HFFc6 (cell line): ENCODE results near the gene SET. TPM values are rescaled to one million over a fixed set of nuclear protein-coding genes. Genes with fewer than 3 reads are reported as not detected.
A peak's percentile ranks its signal among the peaks of the same experiment; 100 is the strongest.

Source experiments
- DNase-seq: peaks from one replicate; pipeline ENCODE4 v3.0.0-alpha.2; 2018
- H3K27ac Mint-ChIP-seq: 2 replicates; pipeline ENCODE4 v1.8.0; 2020; ENCODE audit warnings: mild to moderate bottlenecking, mixed read lengths
- H3K27me3 Mint-ChIP-seq: 2 replicates; pipeline ENCODE4 v1.8.0; 2021; ENCODE audit warnings: mild to moderate bottlenecking, moderate library complexity, mixed read lengths; ENCODE audit not compliant: insufficient read depth
- H3K36me3 Mint-ChIP-seq: 2 replicates; pipeline ENCODE4 v1.8.0; 2021; ENCODE audit warnings: low read depth, mixed read lengths
- H3K4me1 Mint-ChIP-seq: 2 replicates; pipeline ENCODE4 v1.8.0; 2020; ENCODE audit warnings: low read depth, mixed read lengths
- H3K4me3 Mint-ChIP-seq: 2 replicates; pipeline ENCODE4 v1.8.0; 2020; ENCODE audit warnings: mild to moderate bottlenecking, moderate library complexity, mixed read lengths
- H3K9me3 Mint-ChIP-seq: 2 replicates; pipeline ENCODE4 v1.8.0; 2020; ENCODE audit warnings: mild to moderate bottlenecking, mixed read lengths
- CTCF ChIP-seq: fragments of 200-600 bp; sonication (generic); IDR thresholded peaks from 2 replicates; pipeline ENCODE4 v1.5.0; 2021; ENCODE audit warnings: antibody characterized with exemption, mild to moderate bottlenecking
- total RNA-seq, 6 experiments: library from RNA; stranded (reverse); fragmentation: NEBNext Ultra II Directional; extraction: Animal tissue kit (Norgen Biotek cat#: 25700); gene quantifications; 2 replicates in 1 of 6; 3 replicates in 5 of 6; pipeline ENCODE4 v1.2.3, GENCODE V29; 2021

The SET gene
- total RNA-seq, 6 experiments from 2014 or later = 297 to 358 (median 343) TPM

GRCh38 chr9:128651798-128652197 lies 37.2 kb upstream of the SET start:
- no peaks in the 10 kb centered on the region for H3K36me3 Mint-ChIP-seq
- no peak overlapping the region for H3K4me3 Mint-ChIP-seq
- H3K27ac Mint-ChIP-seq = no peak overlapping the region
- no peaks in the 10 kb centered on the region for H3K9me3 Mint-ChIP-seq
- no peak for TF ChIP-seq CTCF
- H3K4me1 Mint-ChIP-seq = peaks cover 10% of the 10 kb centered on the region
- no peaks in the 10 kb centered on the region for H3K27me3 Mint-ChIP-seq
- DNase-seq = no peak

- DNase-seq = no peak
- H3K4me1 Mint-ChIP-seq = peaks cover 16% of the 10 kb centered on the region
- no peaks in the 10 kb centered on the region for H3K9me3 Mint-ChIP-seq
- 0 out of 2 replicates have a peak, but pooled peaks cover 4% of the 10 kb centered on the region for H3K36me3 Mint-ChIP-seq
- H3K27me3 Mint-ChIP-seq = no peaks in the 10 kb centered on the region
- no peak overlapping the region for H3K4me3 Mint-ChIP-seq
- no peak for TF ChIP-seq CTCF
- H3K27ac Mint-ChIP-seq = no peak overlapping the region
These were observed 35.1 kb upstream of the SET start for GRCh38 chr9:128653908-128654307.

- Mint-ChIP-seq H3K36me3 (0 out of 2 replicates have a peak, but pooled peaks cover 4% of the 10 kb centered on the region), H3K27ac (no peak overlapping the region), H3K9me3 (no peaks in the 10 kb centered on the region), H3K27me3 (no peaks in the 10 kb centered on the region), H3K4me1 (peaks cover 16% of the 10 kb centered on the region), H3K4me3 (peak overlapping the region; percentile 37)
- TF ChIP-seq CTCF = no peak
- no peak for DNase-seq
These were observed 34.5 kb upstream of the SET start for GRCh38 chr9:128654481-128654880.

- Mint-ChIP-seq H3K36me3 (0 out of 2 replicates have a peak, but pooled peaks cover 4% of the 10 kb centered on the region), H3K4me1 (peaks cover 16% of the 10 kb centered on the region), H3K4me3 (peak within 1 kb of the TSS; percentile 93), H3K27me3 (no peaks in the 10 kb centered on the region), H3K27ac (peak within 1 kb of the TSS; percentile 100), H3K9me3 (no peaks in the 10 kb centered on the region)
- DNase-seq = peak; percentile 89
- peak; percentile 23; the same call in 1 of the 2 replicates for TF ChIP-seq CTCF
These were observed 32.3 kb upstream of the SET start, which contains the start of gene DYNC2I2 for GRCh38 chr9:128656416-128657343. Gene DYNC2I2, minus strand, starts transcription at chr9:128656847. Its CDS starts 121 bp downstream, at chr9:128656726.

- Mint-ChIP-seq H3K27me3 (no peaks in the 10 kb centered on the region; the same call in 1 of the 2 replicates), H3K36me3 (0 out of 2 replicates have a peak, but pooled peaks cover 4% of the 10 kb centered on the region), H3K4me3 (peak overlapping the region; percentile 93), H3K9me3 (no peaks in the 10 kb centered on the region), H3K4me1 (peaks cover 16% of the 10 kb centered on the region), H3K27ac (peak overlapping the region; percentile 100)
- TF ChIP-seq CTCF = no peak
- DNase-seq = no peak
These were observed 31.7 kb upstream of the SET start for GRCh38 chr9:128657344-128657704.
